B cell (primary cell): ENCODE data around the gene PAQR6. TPM values are rescaled to one million over a fixed set of nuclear protein-coding genes. Genes with fewer than 3 reads are reported as not detected.
A peak's percentile ranks its signal among the peaks of the same experiment; 100 is the strongest.

Experiments
- ATAC-seq: fragments of 200-7000 bp; cut with Tn5 transposase; one replicate; pipeline ENCODE4 v1.10.0; 2021; ENCODE audit warnings: low read depth, mild to moderate bottlenecking, moderate number of reproducible peaks, moderate library complexity
- CTCF ChIA-PET: fragments of 350-600 bp; sonication (Branson Sonifier 250); formaldehyde crosslinking; loops from one replicate; lab custom pipeline; 2021; ENCODE audit warnings: antibody characterized with exemption, inconsistent platforms; lab: Charles Lee
- POLR2A ChIA-PET: fragments of 350-600 bp; sonication (Branson Sonifier 250); formaldehyde crosslinking; loops from one replicate; lab custom pipeline; 2021; ENCODE audit warnings: antibody characterized with exemption; lab: Charles Lee
- DNase-seq: peaks from one replicate; pipeline ENCODE4 v3.0.0; 2013
- H2AFZ ChIP-seq: 2 replicates; pipeline ENCODE4 v1.6.1; 2012; ENCODE audit warnings: mild to moderate bottlenecking, low read depth, low read length; ENCODE audit not compliant: insufficient read depth, poor library complexity, severe bottlenecking
- H3K27ac ChIP-seq, 2 donors: 1 replicate in 1 of 2; 2 replicates in 1 of 2; pipeline ENCODE4 v1.5.1; 2012 to 2013; ENCODE audit warnings: low read length in 2 of 2, mild to moderate bottlenecking in 2 of 2, moderate library complexity in 1 of 2
- H3K27me3 ChIP-seq, 4 experiments: fragments of 200-600 bp in 1 of 4; sonication (generic) in 1 of 4; replicated peaks in 1 of 4; 1 replicate in 2 of 4; 2 replicates in 2 of 4; pipeline versions ENCODE4 v1.6.1 to v1.7.0; 2013 to 2016; ENCODE audit warnings: low read length in 3 of 4, mild to moderate bottlenecking in 2 of 4, mixed read lengths in 1 of 4, moderate library complexity in 1 of 4; ENCODE audit not compliant: insufficient read depth in 4 of 4, control insufficient read depth in 3 of 4; ENCODE audit errors: control extremely low read depth in 1 of 4
- H3K36me3 ChIP-seq, 2 experiments: replicated peaks in 1 of 2; 1 replicate in 1 of 2; 2 replicates in 1 of 2; pipeline versions ENCODE4 v1.6.1 to v1.7.1; 2013; ENCODE audit warnings: low read length in 1 of 2; ENCODE audit not compliant: insufficient read depth in 2 of 2, control insufficient read depth in 1 of 2; ENCODE audit errors: control extremely low read depth in 1 of 2, extremely low read depth in 1 of 2
- H3K4me1 ChIP-seq, 2 donors: fragments of 200-600 bp in 1 of 2; sonication (generic) in 1 of 2; 1 replicate in 1 of 2; 2 replicates in 1 of 2; pipeline versions ENCODE4 v1.5.1 to v1.6.1; 2013 to 2017; ENCODE audit warnings: low read length in 2 of 2; ENCODE audit not compliant: control insufficient read depth in 2 of 2, insufficient read depth in 2 of 2
- H3K4me2 ChIP-seq: replicated peaks from 2 replicates; pipeline ENCODE3; 2012; ENCODE audit warnings: mild to moderate bottlenecking, low read depth, low read length; ENCODE audit not compliant: poor library complexity, severe bottlenecking
- H3K4me3 ChIP-seq, 5 experiments: fragments of 200-600 bp in 1 of 5; sonication (generic) in 1 of 5; 1 replicate in 3 of 5; 2 replicates in 2 of 5; pipeline versions ENCODE4 v1.5.1 to v1.7.0; 2011 to 2016; ENCODE audit warnings: low read length in 4 of 5, mild to moderate bottlenecking in 4 of 5, low read depth in 2 of 5, control low read depth in 1 of 5, moderate library complexity in 1 of 5; ENCODE audit not compliant: insufficient read depth in 1 of 5; ENCODE audit errors: control extremely low read depth in 1 of 5, extremely low read depth in 1 of 5
- H3K79me2 ChIP-seq: fragments of 200-600 bp; sonication (generic); one replicate; pipeline ENCODE4 v1.6.0; 2016; ENCODE audit warnings: low read length; ENCODE audit not compliant: control insufficient read depth, insufficient read depth
- H3K9ac ChIP-seq: fragments of 200-600 bp; sonication (generic); 2 replicates; pipeline ENCODE4 v1.6.1; 2017; ENCODE audit warnings: mild to moderate bottlenecking, low read length, moderate library complexity
- H3K9me3 ChIP-seq, 3 donors: one replicate each; pipeline versions ENCODE4 v1.6.1 to v1.7.1; 2013; ENCODE audit warnings: low read length in 2 of 3; ENCODE audit not compliant: control insufficient read depth in 2 of 3, insufficient read depth in 1 of 3; ENCODE audit errors: control extremely low read depth in 1 of 3
- H4K20me1 ChIP-seq: 2 replicates; pipeline ENCODE4 v1.6.0; 2012; ENCODE audit warnings: mild to moderate bottlenecking, low read length; ENCODE audit not compliant: insufficient read depth, control insufficient read depth, poor library complexity, severe bottlenecking
- H3K27ac Mint-ChIP-seq: one replicate; pipeline ENCODE4 v1.8.0; 2021; ENCODE audit warnings: mixed read lengths
- H3K27me3 Mint-ChIP-seq: one replicate; pipeline ENCODE4 v1.8.0; 2021; ENCODE audit warnings: mixed read lengths
- H3K4me1 Mint-ChIP-seq: one replicate; pipeline ENCODE4 v1.8.0; 2021; ENCODE audit warnings: mixed read lengths
- H3K4me3 Mint-ChIP-seq: one replicate; pipeline ENCODE4 v1.8.0; 2021; ENCODE audit warnings: mixed read lengths
- H3K9me3 Mint-ChIP-seq: one replicate; pipeline ENCODE4 v1.8.0; 2022; ENCODE audit warnings: mixed read lengths; ENCODE audit not compliant: insufficient read depth
- CTCF ChIP-seq: fragments of 200-600 bp; IDR thresholded peaks from one replicate; pipeline ENCODE4 v1.8.0; 2022; ENCODE audit warnings: antibody characterized with exemption, mild to moderate bottlenecking
- EZH2 ChIP-seq: IDR thresholded peaks from 2 replicates; pipeline ENCODE4 v1.6.1; 2012; ENCODE audit warnings: borderline replicate concordance, low read depth, mild to moderate bottlenecking, moderate library complexity, low read length; ENCODE audit not compliant: insufficient read depth, poor library complexity, severe bottlenecking
- WGBS: methylation state at CpG from one replicate; pipeline ENCODE4 v1.1.5; 2013; ENCODE audit warnings: missing lambda C conversion rate; ENCODE audit not compliant: insufficient coverage; 5-methylcytosine and 5-hydroxymethylcytosine counted together
- intact Hi-C: fragments of 100-400 bp; cut with micrococcal nuclease; formaldehyde crosslinking; loops from one replicate; pipeline ENCODE4 v1.10.0; 2022
- polyA plus RNA-seq: library from polyadenylated mRNA; depleted of rRNA; stranded (reverse); fragments of >200 nt; gene quantifications from 2 replicates; pipeline ENCODE4 v1.2.3, GENCODE V29; 2012
- total RNA-seq, 2 donors: library from RNA; stranded (reverse); fragments of 120-200 nt in 1 of 2; gene quantifications; 1 replicate in 1 of 2; 2 replicates in 1 of 2; pipeline versions ENCODE4 v1.2.3 to v1.2.4, GENCODE V29; 2013 to 2022

Gene PAQR6
- total and polyA plus RNA-seq, 2 donors (not counting 1 experiment from before 2014, with no cell fraction given): 1.3 to 1.8 TPM

GRCh38 chr1:156293098-156293434, 45.2 kb upstream of the PAQR6 start:
- no peak overlapping the region for H2AFZ ChIP-seq
- H3K27me3 ChIP-seq: peaks cover 0 to 2% (median 0%) of the 10 kb centered on the region in 4 experiments
- H3K4me2 ChIP-seq: no peak overlapping the region
- peaks cover 12 to 20% of the 10 kb centered on the region in 2 donors for H3K4me1 ChIP-seq
- peaks cover 0 to 4% of the 10 kb centered on the region in 2 experiments for H3K36me3 ChIP-seq
- no peak for TF ChIP-seq EZH2
- TF ChIP-seq CTCF: no peak
- no peak overlapping the region for H3K27ac Mint-ChIP-seq
- ChIA-PET CTCF (no interaction called here), POLR2A (no interaction called here)
- intact Hi-C loops: loop anchor here (5.0 kb wide), 1 partner anchor 289 kb away; no protein-coding TSS in a partner anchor
- no peaks in the 10 kb centered on the region for H3K27me3 Mint-ChIP-seq
- no peak for ATAC-seq
- H3K9me3 ChIP-seq: no peaks in the 10 kb centered on the region
- no peak overlapping the region for H3K4me3 ChIP-seq
- peaks cover 10% of the 10 kb centered on the region for H3K79me2 ChIP-seq
- no peak overlapping the region for H3K27ac ChIP-seq
- peaks cover 20% of the 10 kb centered on the region for H3K4me1 Mint-ChIP-seq
- no peak overlapping the region for H3K9ac ChIP-seq
- H3K9me3 Mint-ChIP-seq: no peaks in the 10 kb centered on the region
- no peak for DNase-seq
- H3K4me3 Mint-ChIP-seq: no peak overlapping the region
- WGBS: 96% methylated on average over 6 of the region's 8 CpGs
- H4K20me1 ChIP-seq: no peaks in the 10 kb centered on the region

GRCh38 chr1:156291226-156292061, 43.6 kb upstream of the PAQR6 start:
- peak; percentile 83 for ATAC-seq
- Histone ChIP-seq H3K9ac (peak overlapping the region; percentile 47), H3K27ac (peak overlapping the region in 1 of 2 donors; percentile 25), H3K4me2 (peak overlapping the region; percentile 56), H3K79me2 (peaks cover 10% of the 10 kb centered on the region), H4K20me1 (no peaks in the 10 kb centered on the region), H3K4me3 (peak overlapping the region in 2 of 5 experiments; percentile 30 to 34), H3K36me3 (peaks cover 0 to 4% of the 10 kb centered on the region in 2 experiments), H3K4me1 (peaks cover 12 to 20% of the 10 kb centered on the region in 2 donors), H3K27me3 (peaks cover 0 to 2% (median 0%) of the 10 kb centered on the region in 4 experiments), H2AFZ (peak overlapping the region; percentile 48), H3K9me3 (no peaks in the 10 kb centered on the region)
- ChIA-PET POLR2A (no interaction called here), CTCF (interaction anchor here (0.5 to 1.0 kb wide), 2 partner anchors 28 to 37 kb away, joined by 3 read pairs; no protein-coding TSS in a partner anchor)
- TF ChIP-seq EZH2: no peak
- TF ChIP-seq CTCF: no peak
- intact Hi-C loops: loop anchor here (5.0 kb wide), 1 partner anchor 291 kb away; no protein-coding TSS in a partner anchor
- no peaks in the 10 kb centered on the region for H3K27me3 Mint-ChIP-seq
- 49% methylated on average over 36 of the region's 37 CpGs for WGBS
- no peaks in the 10 kb centered on the region for H3K9me3 Mint-ChIP-seq
- peak overlapping the region; percentile 84 for H3K27ac Mint-ChIP-seq
- peak; percentile 61 for DNase-seq
- H3K4me1 Mint-ChIP-seq: peaks cover 20% of the 10 kb centered on the region
- peak overlapping the region; percentile 85 for H3K4me3 Mint-ChIP-seq
